HepG2 (cell line): Measurements from ENCODE around the gene PAIP2. TPM values are rescaled to one million over a fixed set of nuclear protein-coding genes. Genes with fewer than 3 reads are reported as not detected.

Source experiments
- DZIP1 ChIP-seq: sonication (generic); formaldehyde crosslinking; IDR thresholded peaks from 2 replicates; pipeline ENCODE4 v1.5.0; 2020; ENCODE audit warnings: mild to moderate bottlenecking, missing genetic modification reagents
- ELK4 ChIP-seq: sonication (generic); formaldehyde crosslinking; IDR thresholded peaks from 2 replicates; pipeline ENCODE4 v1.9.0; 2021; ENCODE audit warnings: missing genetic modification reagents, borderline replicate concordance
- ETV5 ChIP-seq: IDR thresholded peaks from 2 replicates; pipeline ENCODE4 v1.6.1; 2018; ENCODE audit warnings: missing biosample characterization, missing genetic modification reagents, inconsistent platforms, borderline replicate concordance
- HOXA7 ChIP-seq: sonication (generic); formaldehyde crosslinking; IDR thresholded peaks from 2 replicates; pipeline ENCODE4 v1.8.1; 2022; ENCODE audit warnings: mild to moderate bottlenecking, missing genetic modification reagents, moderate library complexity
- IKZF1 ChIP-seq: fragments of 450-650 bp; IDR thresholded peaks from 2 replicates; pipeline ENCODE4 v1.7.1; 2016
- NCOA2 ChIP-seq: sonication (generic); formaldehyde crosslinking; IDR thresholded peaks from 2 replicates; pipeline ENCODE4 v1.8.0; 2022; ENCODE audit warnings: inconsistent platforms
- NFE2 ChIP-seq: sonication (generic); formaldehyde crosslinking; IDR thresholded peaks from 2 replicates; pipeline ENCODE4 v1.4.0; 2020; ENCODE audit warnings: missing genetic modification reagents
- RFX3 ChIP-seq: IDR thresholded peaks from 2 replicates; pipeline ENCODE4 v1.6.1; 2016; ENCODE audit warnings: missing biosample characterization, missing genetic modification reagents
- SPEN ChIP-seq: sonication (generic); formaldehyde crosslinking; IDR thresholded peaks from 2 replicates; pipeline ENCODE4 v1.5.1; 2020; ENCODE audit warnings: low read depth, mild to moderate bottlenecking, missing genetic modification reagents
- SRY ChIP-seq: sonication (generic); formaldehyde crosslinking; IDR thresholded peaks from 2 replicates; pipeline ENCODE4 v1.8.0; 2022; ENCODE audit warnings: mild to moderate bottlenecking, missing genetic modification reagents
- TBP ChIP-seq: sonication (generic); formaldehyde crosslinking; IDR thresholded peaks from 2 replicates; pipeline ENCODE4 v1.5.0; 2020; ENCODE audit warnings: missing genetic modification reagents
- ZBTB38 ChIP-seq: sonication (generic); formaldehyde crosslinking; IDR thresholded peaks from 2 replicates; pipeline ENCODE4 v1.5.1; 2020; ENCODE audit warnings: mild to moderate bottlenecking, missing genetic modification reagents
- ZBTB40 ChIP-seq, 2 experiments: fragments of 450-650 bp in 1 of 2; sonication (generic) in 1 of 2; formaldehyde crosslinking in 1 of 2; IDR thresholded peaks; 2 replicates each; pipeline versions ENCODE4 v1.6.1 to v1.8.0; 2016 to 2022; ENCODE audit warnings: antibody characterized with exemption in 1 of 2, mild to moderate bottlenecking in 1 of 2, missing genetic modification reagents in 1 of 2
- ZNF615 ChIP-seq: sonication (generic); formaldehyde crosslinking; IDR thresholded peaks from 2 replicates; pipeline ENCODE4 v1.5.0; 2020; ENCODE audit warnings: mild to moderate bottlenecking, missing genetic modification reagents, borderline replicate concordance
- ZNF746 ChIP-seq: sonication (generic); formaldehyde crosslinking; IDR thresholded peaks from 2 replicates; pipeline ENCODE4 v1.8.0; 2022; ENCODE audit warnings: mild to moderate bottlenecking, missing genetic modification reagents
- ZNF773 ChIP-seq: sonication (generic); formaldehyde crosslinking; IDR thresholded peaks from 2 replicates; pipeline ENCODE4 v1.4.0; 2020; ENCODE audit warnings: missing genetic modification reagents, borderline replicate concordance
- polyA plus RNA-seq, 8 experiments: library from polyadenylated mRNA; depleted of rRNA in 3 of 8; stranded (reverse) in 7 of 8; unstranded in 1 of 8; fragments of >200 nt; fragmentation: Illumina TruSeq in 4 of 8; extraction: Trizol in 4 of 8; gene quantifications; 2 replicates each; pipeline versions ENCODE4 v1.2.1 to v1.2.3, GENCODE V29; 2011 to 2016; ENCODE audit warnings: low read depth in 4 of 8, missing spikeins in 1 of 8, mixed read lengths in 1 of 8; ENCODE audit not compliant: insufficient read depth in 1 of 8
- total RNA-seq, 5 experiments: library from RNA; depleted of rRNA; stranded (reverse); fragments of >200 nt; fragmentation: Illumina TruSeq; extraction: Trizol; gene quantifications; 2 replicates each; pipeline ENCODE4 v1.2.3, GENCODE V29; 2016; ENCODE audit warnings: low read depth in 1 of 5

Gene PAIP2
- total and polyA plus RNA-seq, 2 of the 13 experiments (the other 11 are each of a cell fraction or from before 2014, with no cell fraction given): 61.5 to 76.3 TPM

- TF ChIP-seq ZBTB40 (IDR thresholded peaks at IDR 0.05): no peak
- TF ChIP-seq ZBTB40 (CRISPR knock-in tag; IDR thresholded peaks at IDR 0.05): no peak
- TF ChIP-seq HOXA7 (CRISPR knock-in tag): no peak
- no peak for TF ChIP-seq ZNF615 (CRISPR knock-in tag)
- no peak for TF ChIP-seq ELK4
- TF ChIP-seq NCOA2 (CRISPR knock-in tag): peak; percentile 46; the same call in 1 of the 2 replicates
- TF ChIP-seq IKZF1: no peak
- no peak for TF ChIP-seq ZNF746
- TF ChIP-seq ZBTB38 (CRISPR knock-in tag): no peak
- TF ChIP-seq TBP (CRISPR knock-in tag): no peak
- no peak for TF ChIP-seq SRY (CRISPR knock-in tag)
- peak; percentile 37; the same call in 1 of the 2 replicates for TF ChIP-seq SPEN
- no peak for TF ChIP-seq NFE2 (CRISPR knock-in tag)
- TF ChIP-seq RFX3 (CRISPR knock-in tag): no peak
- TF ChIP-seq ZNF773: no peak
- TF ChIP-seq ETV5 (CRISPR knock-in tag): peak; percentile 33; the same call in 1 of the 2 replicates
- no peak for TF ChIP-seq DZIP1 (CRISPR knock-in tag)
Observed at GRCh38 chr5:139385061-139386049, 43.7 kb downstream of the PAIP2 start (continued).
